B cell (primary cell): ENCODE measurements around the gene MAIP1. TPM values are rescaled to one million over a fixed set of nuclear protein-coding genes. Genes with fewer than 3 reads are reported as not detected.

Experiments used
- ATAC-seq: fragments of 200-7000 bp; cut with Tn5 transposase; one replicate; pipeline ENCODE4 v1.10.0; 2021; ENCODE audit warnings: low read depth, mild to moderate bottlenecking, moderate number of reproducible peaks, moderate library complexity
- CTCF ChIA-PET: fragments of 350-600 bp; sonication (Branson Sonifier 250); formaldehyde crosslinking; loops from one replicate; lab custom pipeline; 2021; ENCODE audit warnings: antibody characterized with exemption, inconsistent platforms; lab: Charles Lee
- POLR2A ChIA-PET: fragments of 350-600 bp; sonication (Branson Sonifier 250); formaldehyde crosslinking; loops from one replicate; lab custom pipeline; 2021; ENCODE audit warnings: antibody characterized with exemption; lab: Charles Lee
- DNase-seq: peaks from one replicate; pipeline ENCODE4 v3.0.0; 2013
- H2AFZ ChIP-seq: 2 replicates; pipeline ENCODE4 v1.6.1; 2012; ENCODE audit warnings: mild to moderate bottlenecking, low read depth, low read length; ENCODE audit not compliant: insufficient read depth, poor library complexity, severe bottlenecking
- H3K27ac ChIP-seq, 2 donors: 1 replicate in 1 of 2; 2 replicates in 1 of 2; pipeline ENCODE4 v1.5.1; 2012 to 2013; ENCODE audit warnings: low read length in 2 of 2, mild to moderate bottlenecking in 2 of 2, moderate library complexity in 1 of 2
- H3K27me3 ChIP-seq, 4 experiments: fragments of 200-600 bp in 1 of 4; sonication (generic) in 1 of 4; replicated peaks in 1 of 4; 1 replicate in 2 of 4; 2 replicates in 2 of 4; pipeline versions ENCODE4 v1.6.1 to v1.7.0; 2013 to 2016; ENCODE audit warnings: low read length in 3 of 4, mild to moderate bottlenecking in 2 of 4, mixed read lengths in 1 of 4, moderate library complexity in 1 of 4; ENCODE audit not compliant: insufficient read depth in 4 of 4, control insufficient read depth in 3 of 4; ENCODE audit errors: control extremely low read depth in 1 of 4
- H3K36me3 ChIP-seq, 2 experiments: replicated peaks in 1 of 2; 1 replicate in 1 of 2; 2 replicates in 1 of 2; pipeline versions ENCODE4 v1.6.1 to v1.7.1; 2013; ENCODE audit warnings: low read length in 1 of 2; ENCODE audit not compliant: insufficient read depth in 2 of 2, control insufficient read depth in 1 of 2; ENCODE audit errors: control extremely low read depth in 1 of 2, extremely low read depth in 1 of 2
- H3K4me1 ChIP-seq, 2 donors: fragments of 200-600 bp in 1 of 2; sonication (generic) in 1 of 2; 1 replicate in 1 of 2; 2 replicates in 1 of 2; pipeline versions ENCODE4 v1.5.1 to v1.6.1; 2013 to 2017; ENCODE audit warnings: low read length in 2 of 2; ENCODE audit not compliant: control insufficient read depth in 2 of 2, insufficient read depth in 2 of 2
- H3K4me2 ChIP-seq: replicated peaks from 2 replicates; pipeline ENCODE3; 2012; ENCODE audit warnings: mild to moderate bottlenecking, low read depth, low read length; ENCODE audit not compliant: poor library complexity, severe bottlenecking
- H3K4me3 ChIP-seq, 5 experiments: fragments of 200-600 bp in 1 of 5; sonication (generic) in 1 of 5; 1 replicate in 3 of 5; 2 replicates in 2 of 5; pipeline versions ENCODE4 v1.5.1 to v1.7.0; 2011 to 2016; ENCODE audit warnings: low read length in 4 of 5, mild to moderate bottlenecking in 4 of 5, low read depth in 2 of 5, control low read depth in 1 of 5, moderate library complexity in 1 of 5; ENCODE audit not compliant: insufficient read depth in 1 of 5; ENCODE audit errors: control extremely low read depth in 1 of 5, extremely low read depth in 1 of 5
- H3K79me2 ChIP-seq: fragments of 200-600 bp; sonication (generic); one replicate; pipeline ENCODE4 v1.6.0; 2016; ENCODE audit warnings: low read length; ENCODE audit not compliant: control insufficient read depth, insufficient read depth
- H3K9ac ChIP-seq: fragments of 200-600 bp; sonication (generic); 2 replicates; pipeline ENCODE4 v1.6.1; 2017; ENCODE audit warnings: mild to moderate bottlenecking, low read length, moderate library complexity
- H3K9me3 ChIP-seq, 3 donors: one replicate each; pipeline versions ENCODE4 v1.6.1 to v1.7.1; 2013; ENCODE audit warnings: low read length in 2 of 3; ENCODE audit not compliant: control insufficient read depth in 2 of 3, insufficient read depth in 1 of 3; ENCODE audit errors: control extremely low read depth in 1 of 3
- H4K20me1 ChIP-seq: 2 replicates; pipeline ENCODE4 v1.6.0; 2012; ENCODE audit warnings: mild to moderate bottlenecking, low read length; ENCODE audit not compliant: insufficient read depth, control insufficient read depth, poor library complexity, severe bottlenecking
- H3K27ac Mint-ChIP-seq: one replicate; pipeline ENCODE4 v1.8.0; 2021; ENCODE audit warnings: mixed read lengths
- H3K27me3 Mint-ChIP-seq: one replicate; pipeline ENCODE4 v1.8.0; 2021; ENCODE audit warnings: mixed read lengths
- H3K4me1 Mint-ChIP-seq: one replicate; pipeline ENCODE4 v1.8.0; 2021; ENCODE audit warnings: mixed read lengths
- H3K4me3 Mint-ChIP-seq: one replicate; pipeline ENCODE4 v1.8.0; 2021; ENCODE audit warnings: mixed read lengths
- H3K9me3 Mint-ChIP-seq: one replicate; pipeline ENCODE4 v1.8.0; 2022; ENCODE audit warnings: mixed read lengths; ENCODE audit not compliant: insufficient read depth
- CTCF ChIP-seq: fragments of 200-600 bp; IDR thresholded peaks from one replicate; pipeline ENCODE4 v1.8.0; 2022; ENCODE audit warnings: antibody characterized with exemption, mild to moderate bottlenecking
- EZH2 ChIP-seq: IDR thresholded peaks from 2 replicates; pipeline ENCODE4 v1.6.1; 2012; ENCODE audit warnings: borderline replicate concordance, low read depth, mild to moderate bottlenecking, moderate library complexity, low read length; ENCODE audit not compliant: insufficient read depth, poor library complexity, severe bottlenecking
- WGBS: methylation state at CpG from one replicate; pipeline ENCODE4 v1.1.5; 2013; ENCODE audit warnings: missing lambda C conversion rate; ENCODE audit not compliant: insufficient coverage; 5-methylcytosine and 5-hydroxymethylcytosine counted together
- intact Hi-C: fragments of 100-400 bp; cut with micrococcal nuclease; formaldehyde crosslinking; loops from one replicate; pipeline ENCODE4 v1.10.0; 2022
- polyA plus RNA-seq: library from polyadenylated mRNA; depleted of rRNA; stranded (reverse); fragments of >200 nt; gene quantifications from 2 replicates; pipeline ENCODE4 v1.2.3, GENCODE V29; 2012
- total RNA-seq, 2 donors: library from RNA; stranded (reverse); fragments of 120-200 nt in 1 of 2; gene quantifications; 1 replicate in 1 of 2; 2 replicates in 1 of 2; pipeline versions ENCODE4 v1.2.3 to v1.2.4, GENCODE V29; 2013 to 2022

MAIP1 gene
- total and polyA plus RNA-seq, 2 donors (not counting 1 experiment from before 2014, with no cell fraction given): 14.4 to 15.8 TPM

GRCh38 chr2:199907008-199907714, 48.2 kb upstream of the MAIP1 start:
- no CpG with 5 or more reads among the region's 2 CpGs for WGBS
- CTCF ChIA-PET: no interaction called here
- TF ChIP-seq EZH2 (no peak), CTCF (no peak)
- DNase-seq (no peak), ATAC-seq (no peak)
- Histone ChIP-seq H3K79me2 (peaks cover 5% of the 10 kb centered on the region), H3K9me3 (no peaks in the 10 kb centered on the region), H3K4me3 (no peak overlapping the region), H3K27me3 (no peaks in the 10 kb centered on the region), H2AFZ (no peak overlapping the region), H3K27ac (no peak overlapping the region), H4K20me1 (no peaks in the 10 kb centered on the region), H3K4me1 (peaks cover 8 to 16% of the 10 kb centered on the region in 2 donors), H3K36me3 (no peaks in the 10 kb centered on the region), H3K9ac (no peak overlapping the region), H3K4me2 (no peak overlapping the region)
- intact Hi-C loops: no loop called here
- POLR2A ChIA-PET: interaction anchor here (0.7 kb wide), 1 partner anchor 423 kb away, joined by 4 read pairs; no protein-coding TSS in a partner anchor
- Mint-ChIP-seq H3K4me1 (peaks cover 22% of the 10 kb centered on the region), H3K27me3 (no peaks in the 10 kb centered on the region), H3K9me3 (no peaks in the 10 kb centered on the region), H3K27ac (no peak overlapping the region), H3K4me3 (no peak overlapping the region)

GRCh38 chr2:199910338-199911051, 44.9 kb upstream of the MAIP1 start:
- peak overlapping the region; percentile 95 for H3K9ac ChIP-seq
- POLR2A ChIA-PET: no interaction called here

More at GRCh38 chr2:199910338-199911051, 44.9 kb upstream of the MAIP1 start:
- no peaks in the 10 kb centered on the region for H4K20me1 ChIP-seq
- Mint-ChIP-seq H3K4me3 (peak overlapping the region; percentile 89), H3K4me1 (peaks cover 43% of the 10 kb centered on the region), H3K27ac (peak overlapping the region; percentile 87), H3K27me3 (no peaks in the 10 kb centered on the region), H3K9me3 (no peaks in the 10 kb centered on the region)
- DNase-seq: no peak
- TF ChIP-seq EZH2 (no peak), CTCF (no peak)
- no peaks in the 10 kb centered on the region for H3K36me3 ChIP-seq
- ATAC-seq: no peak
- intact Hi-C loops: loop anchor here (1.0 to 5.0 kb wide), 7 partner anchors 45 to 1867 kb away; partner anchors contain the start of genes CASP10, FTCDNL1, KCTD18 and MAIP1
- peak overlapping the region; percentile 84 for H3K4me2 ChIP-seq
- peak overlapping the region; percentile 97 to 98 for H3K27ac ChIP-seq
- peak overlapping the region; percentile 90 for H2AFZ ChIP-seq
- H3K79me2 ChIP-seq: peaks cover 32% of the 10 kb centered on the region
- peak overlapping the region; percentile 60 to 98 (median 87) for H3K4me3 ChIP-seq
- H3K9me3 ChIP-seq: no peaks in the 10 kb centered on the region
- 36% methylated on average over 13 of the region's 18 CpGs for WGBS
- CTCF ChIA-PET: no interaction called here
- H3K4me1 ChIP-seq: peaks cover 12 to 26% of the 10 kb centered on the region in 2 donors
- H3K27me3 ChIP-seq: no peaks in the 10 kb centered on the region
